Activated T-helper 1 cell treated with anti-CD3 and anti-CD28 coated beads, Interleukin-12 subunit alpha, Interleukin-12 subunit beta, Interleukin-2, Interleukin-4 antibody, amounts not matched to agents 30 ng/mL and 10 ng/mL and 1 ng/mL, durations not matched to agents 14 hours and 24 hours and 36 hours (primary cell): ENCODE measurements around the gene KNCN. TPM values are rescaled to one million over a fixed set of nuclear protein-coding genes. Genes with fewer than 3 reads are reported as not detected.

Source experiments
- DNase-seq: peaks from one replicate; pipeline ENCODE4 v3.0.0; 2021; ENCODE audit warnings: low spot score
- H3K27ac Mint-ChIP-seq: one replicate; pipeline ENCODE4 v1.8.0; 2021; ENCODE audit warnings: mild to moderate bottlenecking, mixed read lengths
- H3K27me3 Mint-ChIP-seq: one replicate; pipeline ENCODE4 v1.8.0; 2022; ENCODE audit warnings: mild to moderate bottlenecking, moderate library complexity, mixed read lengths; ENCODE audit not compliant: insufficient read depth
- H3K36me3 Mint-ChIP-seq: one replicate; pipeline ENCODE4 v1.8.0; 2021; ENCODE audit warnings: low read depth, mixed read lengths
- H3K4me1 Mint-ChIP-seq: one replicate; pipeline ENCODE4 v1.8.0; 2021; ENCODE audit warnings: low read depth, mixed read lengths
- H3K4me3 Mint-ChIP-seq: one replicate; pipeline ENCODE4 v1.8.0; 2021; ENCODE audit warnings: mild to moderate bottlenecking, moderate library complexity, mixed read lengths
- H3K9me3 Mint-ChIP-seq: one replicate; pipeline ENCODE4 v1.8.0; 2021; ENCODE audit warnings: mixed read lengths
- intact Hi-C: fragments of 100-400 bp; cut with micrococcal nuclease; formaldehyde crosslinking; loops from one replicate; pipeline ENCODE4 v1.15.1; 2024
- total RNA-seq: library from RNA; stranded (reverse); gene quantifications from 2 replicates; pipeline ENCODE4 v1.2.3, GENCODE V29; 2022

The KNCN gene
- total RNA-seq, 1 donor from 2014 or later = not detected

DNA sequence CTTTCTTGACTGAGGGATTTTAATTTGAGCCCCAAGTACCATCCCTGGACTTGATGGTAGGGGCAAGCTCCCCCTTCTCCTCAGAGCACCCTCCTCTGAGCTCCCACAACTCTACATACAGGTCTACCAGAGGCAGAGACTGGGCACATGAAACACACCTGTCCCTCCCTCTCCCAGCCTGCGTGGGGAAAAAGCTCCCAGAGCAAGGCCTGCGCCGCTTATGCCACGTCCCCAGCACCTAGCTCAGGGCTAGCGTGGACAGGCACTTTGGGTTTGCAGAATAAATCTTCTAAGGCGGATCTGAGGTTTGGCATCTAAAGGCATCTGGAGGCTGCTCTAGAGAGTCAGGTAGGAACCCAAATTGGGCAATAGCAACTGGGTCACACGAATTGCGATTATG, 7.5 kb upstream of the KNCN start:
- Mint-ChIP-seq H3K27ac (no peak overlapping the region), H3K9me3 (no peaks in the 10 kb centered on the region), H3K36me3 (peaks cover 23% of the 10 kb centered on the region), H3K27me3 (no peaks in the 10 kb centered on the region), H3K4me3 (no peak overlapping the region), H3K4me1 (peaks cover 9% of the 10 kb centered on the region)
- intact Hi-C loops = no loop called here
- no peak for DNase-seq

DNA sequence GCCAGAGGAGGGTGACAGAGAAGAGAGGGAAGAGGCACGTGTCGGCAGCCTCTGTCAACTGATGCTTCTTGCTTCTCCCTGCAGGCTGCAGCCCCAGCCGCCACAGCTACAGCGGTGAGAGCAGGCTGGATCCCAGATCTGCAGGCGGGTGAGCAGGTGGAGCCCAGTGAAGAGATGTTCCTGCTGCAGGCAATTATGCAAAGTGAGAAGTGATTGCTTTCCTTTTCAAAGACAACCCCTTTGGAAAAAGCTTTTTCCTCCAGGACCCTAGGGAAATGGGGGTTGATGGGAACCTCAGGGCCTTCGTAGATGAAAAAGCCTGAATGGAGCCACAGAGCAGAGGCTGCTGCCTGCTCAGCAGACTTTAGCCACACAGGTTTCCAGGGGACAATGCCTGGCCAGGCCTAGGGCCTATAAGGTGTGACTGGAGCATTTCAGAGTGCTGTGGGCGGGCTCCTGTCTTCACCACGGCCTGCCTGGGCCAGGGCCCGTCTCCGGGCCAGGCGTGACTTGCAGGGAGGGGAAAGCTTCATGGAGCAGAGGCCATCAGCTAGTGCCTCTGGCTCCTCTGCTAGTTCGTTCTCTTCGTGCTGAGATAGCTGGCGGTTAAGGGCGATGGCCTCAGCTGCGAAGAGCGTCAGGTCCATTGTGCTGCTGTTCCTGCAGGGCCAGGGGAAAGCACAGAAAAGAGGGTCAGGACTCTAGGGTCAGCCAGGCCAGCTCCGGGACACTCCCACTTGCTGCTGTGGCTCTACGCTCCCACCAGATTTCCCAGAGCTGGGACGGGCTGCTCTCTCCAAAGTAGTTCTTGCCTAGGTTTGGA, 6.9 kb upstream of the KNCN start:
- H3K36me3 Mint-ChIP-seq = peaks cover 22% of the 10 kb centered on the region
- no peak overlapping the region for H3K27ac Mint-ChIP-seq
- peaks cover 9% of the 10 kb centered on the region for H3K4me1 Mint-ChIP-seq
- intact Hi-C loops = no loop called here
- no peak overlapping the region for H3K4me3 Mint-ChIP-seq
- no peaks in the 10 kb centered on the region for H3K27me3 Mint-ChIP-seq
- DNase-seq = no peak
- H3K9me3 Mint-ChIP-seq = no peaks in the 10 kb centered on the region

DNA sequence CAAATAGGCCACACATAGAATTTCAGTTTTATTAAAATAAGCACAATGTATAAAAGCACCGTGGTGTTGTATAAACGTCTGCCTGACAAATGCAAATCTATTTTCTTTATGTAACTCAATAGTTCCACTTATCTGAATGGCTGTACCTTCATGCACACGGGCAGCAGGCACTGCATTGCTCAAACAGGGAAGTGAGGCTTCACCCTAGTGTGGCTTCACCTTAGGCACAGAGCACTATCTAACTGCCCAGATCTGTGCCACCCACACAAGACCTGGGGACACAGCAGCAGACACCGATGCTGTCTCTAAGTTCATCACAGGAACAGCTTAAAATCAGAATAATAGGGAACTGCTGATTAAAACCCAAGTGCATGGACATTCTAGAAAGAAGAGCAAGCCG, 6.0 kb upstream of the KNCN start:
- H3K27ac Mint-ChIP-seq = no peak overlapping the region
- H3K4me1 Mint-ChIP-seq = peaks cover 9% of the 10 kb centered on the region
- H3K27me3 Mint-ChIP-seq = no peaks in the 10 kb centered on the region
- H3K9me3 Mint-ChIP-seq = no peaks in the 10 kb centered on the region
- intact Hi-C loops = no loop called here
- peaks cover 20% of the 10 kb centered on the region for H3K36me3 Mint-ChIP-seq
- H3K4me3 Mint-ChIP-seq = no peak overlapping the region
- DNase-seq = no peak

DNA sequence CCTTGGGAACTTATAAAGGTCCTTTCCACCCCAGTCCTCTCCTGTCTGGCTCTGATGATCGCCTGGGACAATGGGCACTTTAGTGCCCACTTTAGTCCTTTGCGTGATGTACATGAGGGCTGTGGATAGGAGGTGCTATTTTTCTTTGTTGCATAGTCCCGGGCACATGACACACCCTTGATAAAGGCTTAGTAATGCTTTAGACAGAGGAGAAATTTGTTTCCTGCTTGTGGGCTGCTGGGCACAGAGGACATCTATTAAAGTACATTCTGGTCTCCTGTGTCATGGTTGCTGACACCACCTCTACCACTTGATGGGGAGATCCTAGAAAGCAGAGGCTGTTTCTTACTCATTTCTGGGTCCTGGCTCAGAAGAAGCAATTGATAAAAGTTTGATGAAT, 5.4 kb upstream of the KNCN start:
- no peaks in the 10 kb centered on the region for H3K9me3 Mint-ChIP-seq
- peaks cover 18% of the 10 kb centered on the region for H3K36me3 Mint-ChIP-seq
- intact Hi-C loops = no loop called here
- peaks cover 9% of the 10 kb centered on the region for H3K4me1 Mint-ChIP-seq
- DNase-seq = no peak
- H3K27me3 Mint-ChIP-seq = no peaks in the 10 kb centered on the region
- H3K27ac Mint-ChIP-seq = no peak overlapping the region
- no peak overlapping the region for H3K4me3 Mint-ChIP-seq

- Mint-ChIP-seq H3K27ac (no peak overlapping the region), H3K9me3 (no peaks in the 10 kb centered on the region), H3K4me1 (peaks cover 9% of the 10 kb centered on the region), H3K4me3 (no peak overlapping the region), H3K27me3 (no peaks in the 10 kb centered on the region), H3K36me3 (peaks cover 15% of the 10 kb centered on the region)
- no peak for DNase-seq
- intact Hi-C loops = no loop called here
These were observed 4.6 kb upstream of the KNCN start for GRCh38 chr1:46555826-46556619.

- Mint-ChIP-seq H3K9me3 (no peaks in the 10 kb centered on the region), H3K4me3 (no peak overlapping the region), H3K27me3 (peaks cover 3% of the 10 kb centered on the region), H3K36me3 (peaks cover 12% of the 10 kb centered on the region), H3K27ac (no peak overlapping the region), H3K4me1 (peaks cover 12% of the 10 kb centered on the region)
- intact Hi-C loops = no loop called here
- DNase-seq = no peak
These were observed 3.3 kb upstream of the KNCN start for GRCh38 chr1:46554597-46555381.

DNA sequence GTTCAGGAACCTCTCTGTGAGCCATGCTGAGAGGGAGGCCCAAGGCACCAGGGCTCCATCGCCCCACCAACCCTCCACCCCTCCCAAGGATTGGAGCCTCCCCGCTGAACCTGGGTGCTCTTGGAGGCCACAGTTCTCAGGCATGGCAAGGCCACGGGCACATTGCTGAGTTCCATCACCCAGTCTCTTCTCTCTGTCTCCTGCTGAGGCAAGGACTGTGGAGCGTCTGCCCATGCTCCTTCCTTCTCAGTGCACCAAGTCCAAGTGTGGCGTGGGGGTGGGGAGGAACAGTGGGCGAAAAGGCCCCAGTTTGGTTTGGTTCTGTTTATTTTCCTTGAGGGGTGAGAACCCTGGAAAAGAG, 2.8 kb upstream of the KNCN start:
- peaks cover 5% of the 10 kb centered on the region for H3K27me3 Mint-ChIP-seq
- no peak overlapping the region for H3K27ac Mint-ChIP-seq
- H3K4me3 Mint-ChIP-seq = no peak overlapping the region
- intact Hi-C loops = no loop called here
- H3K36me3 Mint-ChIP-seq = peaks cover 11% of the 10 kb centered on the region
- DNase-seq = no peak
- H3K9me3 Mint-ChIP-seq = no peaks in the 10 kb centered on the region
- H3K4me1 Mint-ChIP-seq = peaks cover 18% of the 10 kb centered on the region

GRCh38 chr1:46553506-46553905, 2.1 kb upstream of the KNCN start:
- no peak for DNase-seq
- H3K27me3 Mint-ChIP-seq = peaks cover 5% of the 10 kb centered on the region

DNA sequence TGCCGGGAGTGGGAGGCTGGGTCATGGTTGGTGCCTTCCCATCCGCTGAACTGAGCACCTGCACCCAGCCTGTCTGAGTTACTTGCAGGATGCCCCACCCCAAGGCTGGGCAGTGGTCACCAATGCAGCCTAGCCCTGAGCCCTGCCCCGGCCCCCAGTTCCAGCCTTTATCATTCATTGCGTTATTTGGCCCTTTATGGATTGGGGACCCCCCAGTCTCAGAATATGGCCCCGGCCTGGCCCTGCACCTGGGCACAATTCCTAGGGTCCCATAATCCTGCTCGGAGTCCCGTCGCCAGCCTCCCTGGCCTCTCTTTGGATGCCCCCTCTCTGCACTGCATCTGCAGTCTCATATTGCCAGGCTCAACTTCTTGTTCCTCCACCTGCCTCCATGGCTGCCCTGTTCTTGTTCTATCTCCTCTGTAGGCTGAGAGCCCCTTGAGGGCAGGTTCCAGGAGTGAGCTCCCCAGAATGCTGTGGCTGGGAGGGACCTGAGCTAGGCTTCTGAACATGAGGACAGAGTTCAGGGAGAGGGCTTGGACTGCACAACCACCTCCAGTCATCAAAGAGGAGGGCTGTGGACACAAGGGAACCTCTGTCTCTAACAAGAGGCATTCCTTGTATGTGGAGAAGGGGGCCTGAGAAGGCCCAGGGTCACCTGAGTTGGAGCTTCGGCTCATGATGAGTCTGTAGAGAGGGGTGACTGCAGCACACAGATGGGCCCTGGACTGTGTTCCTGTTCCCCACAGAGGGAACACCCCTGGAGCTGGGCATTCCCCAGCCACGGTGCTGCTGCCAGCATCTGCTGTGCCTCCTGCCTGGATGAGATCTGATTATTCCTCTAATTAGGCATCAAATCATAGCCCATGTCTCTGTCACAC, 1.1 kb upstream of the KNCN start:
- peaks cover 3% of the 10 kb centered on the region for H3K36me3 Mint-ChIP-seq
- no peak overlapping the region for H3K27ac Mint-ChIP-seq
- H3K4me3 Mint-ChIP-seq = no peak overlapping the region
- H3K27me3 Mint-ChIP-seq = peaks cover 5% of the 10 kb centered on the region
- intact Hi-C loops = no loop called here
- DNase-seq = no peak
- H3K4me1 Mint-ChIP-seq = peaks cover 20% of the 10 kb centered on the region
- no peaks in the 10 kb centered on the region for H3K9me3 Mint-ChIP-seq

More at GRCh38 chr1:46553506-46553905, 2.1 kb upstream of the KNCN start:
- H3K4me3 Mint-ChIP-seq = no peak overlapping the region
- no peak overlapping the region for H3K27ac Mint-ChIP-seq
- intact Hi-C loops = no loop called here
- peaks cover 20% of the 10 kb centered on the region for H3K4me1 Mint-ChIP-seq
- H3K36me3 Mint-ChIP-seq = peaks cover 6% of the 10 kb centered on the region
- H3K9me3 Mint-ChIP-seq = no peaks in the 10 kb centered on the region

DNA sequence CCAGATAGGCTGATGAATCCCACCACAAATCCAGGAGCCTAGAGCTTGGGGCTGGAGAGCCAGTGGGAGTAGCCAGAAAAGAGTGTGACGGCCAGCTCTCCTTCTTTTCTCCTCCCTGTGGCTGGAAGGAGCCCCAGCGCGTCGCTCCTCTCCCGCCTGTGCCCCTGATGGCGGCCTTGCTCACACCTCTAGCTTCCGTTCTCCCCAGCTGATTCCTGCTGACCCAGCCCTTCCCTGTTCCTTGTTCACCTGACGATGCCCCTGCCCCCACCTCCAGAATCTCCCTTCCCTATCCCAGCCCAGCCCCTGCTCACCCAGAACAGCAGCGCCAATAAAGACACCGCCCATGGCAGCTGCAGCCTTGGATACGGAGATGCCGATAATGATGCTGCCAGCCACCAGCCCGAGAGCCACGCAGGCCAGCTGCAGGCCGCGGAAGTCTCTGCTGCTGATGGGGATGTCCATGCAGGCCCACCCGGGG, 656 bp downstream of the KNCN start:
- DNase-seq = no peak
- Mint-ChIP-seq H3K27ac (no peak overlapping the region), H3K9me3 (no peaks in the 10 kb centered on the region), H3K36me3 (no peaks in the 10 kb centered on the region), H3K4me1 (peaks cover 10% of the 10 kb centered on the region), H3K4me3 (no peak overlapping the region), H3K27me3 (peaks cover 16% of the 10 kb centered on the region)
- intact Hi-C loops = no loop called here

GRCh38 chr1:46549697-46550681, 1.5 kb downstream of the KNCN start:
- peak overlapping the region; percentile 24 for H3K27ac Mint-ChIP-seq
- H3K36me3 Mint-ChIP-seq = no peaks in the 10 kb centered on the region
- H3K27me3 Mint-ChIP-seq = peaks cover 24% of the 10 kb centered on the region
- H3K4me1 Mint-ChIP-seq = peaks cover 10% of the 10 kb centered on the region
- H3K4me3 Mint-ChIP-seq = no peak overlapping the region
- H3K9me3 Mint-ChIP-seq = no peaks in the 10 kb centered on the region
- intact Hi-C loops = no loop called here
- peak; percentile 34 for DNase-seq
